Erythroblast (primary cell): ENCODE measurements around the gene P4HA3.

ENCODE experiments used
- DNase-seq, 2 experiments: peaks; one replicate each; lab custom pipeline; 2025; lab: John Stamatoyannopoulos, UW
- GATA1 ChIP-seq: IDR thresholded peaks from 2 replicates; pipeline ENCODE4 v1.6.1; 2011; ENCODE audit warnings: low read depth, mild to moderate bottlenecking, control low read depth, low read length, moderate library complexity
- POLR2A ChIP-seq: IDR thresholded peaks from 2 replicates; pipeline ENCODE4 v1.6.1; 2011; ENCODE audit warnings: mild to moderate bottlenecking, low read length

The P4HA3 gene

GRCh38 chr11:74233683-74234082, 77.8 kb downstream of the P4HA3 start:
- DNase-seq = no peak
- TF ChIP-seq GATA1 (no peak), POLR2A (no peak)

- DNase-seq = no peak
- TF ChIP-seq GATA1 (no peak), POLR2A (no peak)
Observed at GRCh38 chr11:74232311-74232950, 79.0 kb downstream of the P4HA3 start.

GRCh38 chr11:74226907-74227306, 84.5 kb downstream of the P4HA3 start:
- no peak for TF ChIP-seq GATA1
- no peak for TF ChIP-seq POLR2A
- peak; percentile 30 to 50 for DNase-seq

- no peak for DNase-seq
- TF ChIP-seq POLR2A = no peak
- TF ChIP-seq GATA1 = no peak
Observed at GRCh38 chr11:74225565-74225964, 85.9 kb downstream of the P4HA3 start.

GRCh38 chr11:74221816-74222215, 89.6 kb downstream of the P4HA3 start:
- TF ChIP-seq POLR2A = no peak
- no peak for DNase-seq

- peak in 1 of 2 experiments; percentile 10 for DNase-seq
Observed at GRCh38 chr11:74220376-74220775, 91.1 kb downstream of the P4HA3 start.

More at GRCh38 chr11:74220376-74220775, 91.1 kb downstream of the P4HA3 start:
- TF ChIP-seq GATA1 (no peak), POLR2A (no peak)
